Measurements from ENCODE around the gene DDX25. TPM values are rescaled to one million over a fixed set of nuclear protein-coding genes. Genes with fewer than 3 reads are reported as not detected.

Gene DDX25
- polyA plus RNA-seq, 4 donors: 3.1 to 6.9 (median 5.8) TPM

GRCh38 chr11:125948278-125949051 is 44.2 kb downstream of the DDX25 start:
- DNase-seq (ENCODE audit: low read depth in 4 of 4, low spot score in 2 of 4): no peak

DNA sequence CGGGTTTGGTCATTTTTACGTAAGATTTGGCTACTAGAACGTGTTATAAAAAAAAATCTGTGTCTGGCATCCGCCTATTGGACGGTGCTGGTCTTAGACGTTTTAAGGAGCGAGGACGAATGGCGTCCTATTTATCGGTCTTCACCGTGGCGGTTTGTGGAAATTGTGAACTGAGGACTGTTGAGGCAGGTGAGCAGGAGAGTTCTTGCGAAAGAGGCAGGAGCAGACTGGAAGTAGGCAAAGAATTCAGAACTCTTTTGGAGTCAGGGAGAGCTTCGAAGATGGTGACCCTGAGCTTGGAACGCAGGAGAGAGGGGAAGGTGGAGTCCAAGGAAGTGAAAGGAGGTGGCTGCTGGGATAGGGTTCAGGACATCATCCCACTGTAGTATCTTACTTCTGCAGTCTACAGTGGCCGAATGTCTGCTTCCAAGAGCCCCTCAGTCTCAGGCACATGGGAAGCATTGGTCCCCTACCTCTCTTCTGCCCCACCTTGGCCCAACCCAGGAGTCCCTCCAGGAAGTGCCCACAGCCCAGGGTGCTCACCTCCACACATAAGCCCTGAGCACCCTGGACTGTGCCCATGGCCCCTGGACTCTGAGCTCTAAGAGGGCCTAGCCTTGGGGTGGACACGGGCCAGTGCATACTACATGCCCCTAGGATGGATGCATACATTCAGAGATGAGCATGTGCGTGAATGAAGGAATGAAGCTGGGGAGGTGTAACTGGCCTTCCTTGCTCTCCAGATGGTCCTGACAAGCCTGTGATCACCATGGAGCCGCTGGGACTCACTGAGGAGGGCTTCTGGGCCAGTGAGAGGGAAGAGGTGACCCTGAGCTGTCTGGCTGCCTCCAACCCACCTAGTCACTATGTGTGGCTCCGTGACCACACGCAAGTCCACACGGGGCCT is 45.2 kb downstream of the DDX25 start:
- no peak for DNase-seq (ENCODE audit: low read depth in 4 of 4, low spot score in 2 of 4)

DNA sequence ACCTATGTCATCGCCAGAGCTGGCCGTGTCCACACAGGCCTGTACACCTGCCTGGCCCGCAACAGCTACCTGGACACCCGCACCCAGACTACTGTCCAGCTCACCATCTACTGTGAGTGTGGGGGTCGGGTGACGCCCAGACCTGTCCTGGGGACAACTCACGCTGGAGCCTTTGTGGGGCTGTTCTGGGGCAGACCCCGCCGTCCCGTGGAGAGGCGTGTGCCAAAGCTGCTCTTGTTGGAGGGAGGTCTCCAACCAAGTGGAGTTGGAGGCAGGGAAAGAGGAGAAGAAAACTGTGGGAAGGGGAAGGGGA is 45.8 kb downstream of the DDX25 start:
- DNase-seq (ENCODE audit: low read depth in 4 of 4, low spot score in 2 of 4): no peak

DNA sequence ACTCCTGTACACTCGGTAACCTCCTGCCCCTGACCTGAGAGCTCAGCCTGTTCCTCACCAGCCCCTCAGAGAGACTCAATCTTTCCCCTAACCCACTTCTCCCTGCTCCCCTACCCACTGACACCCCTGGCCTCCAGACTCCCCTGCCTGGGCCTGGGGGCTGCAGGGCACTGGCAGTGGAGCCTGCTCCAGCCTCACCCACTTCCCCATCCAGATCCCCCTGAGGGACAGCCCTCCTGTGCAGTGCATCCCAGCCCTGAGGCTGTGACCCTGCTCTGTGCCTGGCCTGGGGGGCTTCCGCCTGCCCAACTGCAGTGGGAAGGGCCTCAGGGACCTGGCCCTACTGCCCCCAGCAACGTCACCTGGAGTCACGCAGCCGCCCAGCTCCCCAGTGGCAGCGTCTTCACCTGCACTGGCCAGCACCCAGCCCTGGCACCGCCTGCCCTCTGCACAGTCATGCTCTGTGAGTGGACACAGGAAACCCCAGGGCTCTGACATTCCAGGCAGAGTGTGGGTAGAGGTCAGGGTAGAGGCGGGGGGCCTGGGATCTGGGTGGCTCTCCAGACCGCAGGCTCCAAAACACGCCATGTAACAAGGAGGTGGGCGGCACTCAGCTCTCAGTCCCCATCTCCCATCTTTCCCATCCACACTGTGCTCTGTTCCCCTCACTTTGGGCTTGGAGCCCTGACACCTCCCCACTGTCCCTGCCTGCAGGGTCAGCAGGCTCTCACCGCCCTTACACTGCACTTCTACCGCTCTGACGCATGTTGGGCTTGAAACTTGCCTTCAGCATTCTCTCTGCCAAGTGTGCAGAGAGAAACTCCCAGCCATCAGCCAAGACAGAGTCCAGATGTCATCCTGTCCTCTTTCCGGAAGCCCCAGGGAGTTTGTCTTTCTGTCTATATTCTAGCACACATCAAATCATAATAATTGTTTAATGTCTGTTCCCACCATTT is 46.7 kb downstream of the DDX25 start:
- peak in 1 of 4 donors; percentile 33 for DNase-seq (ENCODE audit: low read depth in 4 of 4, low spot score in 2 of 4)

DNA sequence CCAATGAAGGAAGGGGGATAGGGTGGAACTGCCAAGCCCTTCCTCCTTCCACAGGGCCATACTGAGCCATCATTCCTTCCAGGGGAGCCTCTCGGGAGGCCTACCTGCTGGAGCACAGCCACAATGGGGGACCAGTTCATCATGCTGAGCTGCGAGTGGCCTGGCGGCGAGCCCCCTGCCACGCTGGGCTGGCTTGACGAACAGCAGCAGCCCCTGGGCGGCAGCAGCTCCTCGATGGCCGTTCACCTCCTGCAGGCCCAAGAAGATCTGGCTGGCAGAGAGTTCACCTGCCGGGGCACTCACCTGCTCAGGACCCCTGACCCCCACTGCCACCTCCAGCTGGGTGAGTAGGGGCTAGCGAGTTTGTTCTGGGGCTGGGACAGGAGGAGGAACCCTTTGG is 47.4 kb downstream of the DDX25 start:
- no peak for DNase-seq (ENCODE audit: low read depth in 4 of 4, low spot score in 2 of 4)

DNA sequence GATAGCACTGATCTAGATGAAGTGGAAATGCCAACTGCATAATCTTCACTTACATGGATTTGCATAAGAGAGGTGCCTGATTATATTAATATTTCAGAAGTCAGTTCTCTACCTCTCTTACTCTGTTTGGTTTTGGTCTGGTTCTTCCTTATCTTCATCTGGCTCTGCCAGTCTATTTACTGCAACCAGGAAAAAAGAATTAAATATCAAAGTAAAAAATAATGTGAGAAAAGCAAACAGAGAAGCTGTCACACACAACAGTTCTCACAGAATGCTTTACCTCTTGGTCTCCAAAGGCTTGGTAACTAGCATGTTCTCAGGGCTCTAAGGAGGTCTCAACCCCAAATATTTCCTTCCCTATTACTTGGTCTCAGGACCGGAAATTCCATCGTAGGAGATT is 48.3 kb downstream of the DDX25 start:
- no peak for DNase-seq (ENCODE audit: low read depth in 4 of 4, low spot score in 2 of 4)

DNA sequence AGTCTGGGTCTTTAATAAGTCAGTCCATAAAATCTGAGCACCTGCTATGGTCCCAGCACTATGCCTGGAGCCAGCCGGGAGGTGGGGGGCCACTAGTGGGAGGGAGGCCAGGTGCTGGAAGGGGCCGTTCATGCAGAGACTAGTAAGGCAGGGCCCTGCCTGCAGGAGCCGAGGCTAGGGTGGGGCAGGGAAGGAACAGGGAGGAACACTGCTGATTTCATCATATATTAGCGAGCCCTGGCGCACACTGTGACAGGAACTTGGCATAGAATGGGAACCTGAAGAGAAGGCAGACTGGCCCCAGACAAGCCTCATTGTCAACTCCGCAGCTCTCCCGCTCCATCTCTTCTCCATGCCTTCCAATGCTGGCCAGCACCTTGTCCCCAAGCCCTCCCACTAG is 48.7 kb downstream of the DDX25 start:
- no peak for DNase-seq (ENCODE audit: low read depth in 4 of 4, low spot score in 2 of 4)

- no peak for DNase-seq (ENCODE audit: low read depth in 4 of 4, low spot score in 2 of 4)
Observed at GRCh38 chr11:125953401-125953935, 49.2 kb downstream of the DDX25 start.

DNA sequence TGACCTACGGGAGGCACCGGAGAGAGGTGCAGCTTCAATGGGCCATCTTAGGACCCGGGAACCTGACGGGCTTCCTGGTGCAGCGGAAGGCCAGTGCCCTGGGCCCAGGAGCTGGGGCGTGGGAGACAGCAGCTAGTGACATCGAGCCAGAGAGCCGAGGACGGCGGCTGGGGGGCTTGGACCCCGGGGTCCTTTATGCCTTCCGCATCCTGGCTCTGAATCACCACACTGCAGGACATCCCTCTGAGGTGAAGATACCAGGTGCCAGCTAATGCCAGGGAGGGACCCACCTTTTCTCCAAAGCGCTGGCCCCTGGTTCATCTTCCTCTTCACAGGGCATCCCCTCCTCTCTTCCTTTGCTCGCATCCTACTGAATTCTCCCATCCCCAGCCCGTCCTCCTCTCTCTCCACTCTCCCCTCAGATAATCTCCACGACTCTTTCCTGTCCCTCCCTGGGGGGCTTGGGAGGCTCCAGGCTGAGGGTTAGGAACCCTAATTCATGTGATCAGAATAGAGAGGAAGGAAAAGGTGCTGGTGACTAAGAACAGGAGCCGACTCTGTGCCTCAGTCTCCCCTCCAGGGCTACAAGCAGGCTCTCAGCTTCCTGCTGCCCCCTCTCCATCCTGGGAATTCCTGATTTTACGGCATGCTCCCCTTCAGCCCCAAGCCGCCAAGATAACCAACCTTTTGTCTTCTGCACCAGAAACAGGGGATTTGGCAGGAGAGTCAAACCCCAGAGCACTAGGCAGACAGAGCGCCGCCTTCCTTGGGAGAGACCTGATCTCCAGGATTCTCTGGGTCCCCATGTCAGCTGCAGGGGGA is 50.0 kb downstream of the DDX25 start:
- no peak for DNase-seq (ENCODE audit: low read depth in 4 of 4, low spot score in 2 of 4)

GRCh38 chr11:125954945-125955640 is 50.8 kb downstream of the DDX25 start:
- no peak for DNase-seq (ENCODE audit: low read depth in 4 of 4, low spot score in 2 of 4)

DNA sequence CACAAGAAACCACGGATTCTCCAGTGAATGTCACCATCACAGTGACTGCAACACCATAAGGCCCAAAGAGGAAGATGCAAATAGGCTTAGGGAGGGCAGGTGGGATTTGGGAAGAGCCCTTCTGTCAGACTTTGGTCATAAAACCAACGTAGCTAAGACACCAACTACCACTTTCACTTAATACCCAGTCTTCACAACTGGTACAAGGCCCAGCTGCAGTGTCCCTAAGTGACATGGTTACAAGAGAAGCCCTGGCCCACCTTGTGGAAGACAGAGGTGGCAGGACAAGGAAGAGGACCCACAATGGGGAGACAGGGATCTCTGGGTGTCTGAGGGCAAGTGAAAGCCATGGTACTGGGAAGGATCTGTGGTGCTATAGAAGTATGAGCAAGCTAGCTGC is 51.5 kb downstream of the DDX25 start:
- no peak for DNase-seq (ENCODE audit: low read depth in 4 of 4, low spot score in 2 of 4)

DNA sequence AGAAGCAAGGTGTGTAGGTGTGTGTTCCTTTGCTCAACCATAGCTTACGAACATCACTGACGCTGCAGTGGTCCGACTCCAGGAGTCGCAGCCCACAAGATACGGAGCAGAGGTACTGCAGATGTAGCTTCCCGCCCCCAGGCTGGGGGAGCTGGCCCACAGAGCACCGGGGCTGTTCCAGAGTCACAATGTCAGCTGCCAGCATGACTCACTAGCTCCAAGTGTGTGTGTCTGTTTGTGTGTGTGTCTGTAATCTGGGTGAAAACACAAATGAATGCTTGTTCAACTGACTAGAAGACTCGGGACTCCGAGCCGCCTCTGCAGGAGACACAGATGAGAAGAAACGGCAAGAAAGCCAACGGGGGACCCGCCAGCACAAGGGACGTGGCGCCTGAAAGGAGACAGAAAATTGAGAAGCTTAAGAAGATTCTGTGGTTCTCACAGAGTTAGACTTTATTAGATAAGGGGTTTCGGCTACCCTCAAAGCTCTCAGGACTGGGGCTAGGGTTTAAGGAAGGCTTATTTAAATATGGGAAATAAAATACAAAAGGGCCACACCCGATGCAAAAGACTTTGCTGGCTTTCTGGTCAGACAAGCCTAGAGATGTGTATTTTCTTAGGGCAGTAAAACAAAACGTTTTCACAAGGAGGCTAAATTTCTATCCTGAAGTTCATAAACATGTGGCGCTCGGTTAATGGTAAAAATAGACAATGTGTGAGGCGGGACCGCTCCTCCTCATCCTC is 52.3 kb downstream of the DDX25 start:
- no peak for DNase-seq (ENCODE audit: low read depth in 4 of 4, low spot score in 2 of 4)

DNA sequence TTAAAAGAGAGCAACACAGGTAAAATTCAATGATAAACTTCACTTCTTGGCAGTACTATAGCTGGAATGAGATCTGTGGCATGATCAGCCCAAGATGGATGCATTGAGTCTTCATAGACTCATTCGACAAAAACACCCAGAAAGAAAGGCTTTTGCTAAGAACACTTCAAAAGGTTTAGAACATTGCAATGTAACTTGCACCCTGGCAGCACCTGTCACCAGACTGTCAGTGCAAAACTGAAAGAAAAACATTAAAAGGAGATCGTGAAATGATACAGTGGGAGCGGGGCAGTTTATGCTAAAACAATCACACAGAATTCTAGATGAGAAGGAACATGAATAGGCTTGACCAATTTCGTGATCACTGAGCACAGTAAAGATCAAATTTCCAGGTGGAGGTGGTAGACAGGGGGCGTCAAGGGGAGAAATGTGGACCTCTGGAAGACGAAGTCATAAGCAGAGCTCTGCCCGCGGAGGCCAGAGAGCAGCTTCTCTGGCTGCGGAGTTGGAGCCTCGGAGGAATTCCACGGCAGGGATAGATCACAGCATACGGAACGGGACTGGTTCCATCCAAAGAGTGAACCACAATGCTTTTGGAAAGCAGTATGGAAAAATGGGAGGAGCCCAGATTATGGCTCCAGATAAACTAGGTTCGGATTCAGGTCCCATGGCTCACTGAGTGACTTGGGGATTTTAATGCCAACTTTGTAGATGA is 53.5 kb downstream of the DDX25 start:
- no peak for DNase-seq (ENCODE audit: low read depth in 4 of 4, low spot score in 2 of 4)

GRCh38 chr11:125958872-125959400 is 54.6 kb downstream of the DDX25 start:
- no peak for DNase-seq (ENCODE audit: low read depth in 4 of 4, low spot score in 2 of 4)

DNA sequence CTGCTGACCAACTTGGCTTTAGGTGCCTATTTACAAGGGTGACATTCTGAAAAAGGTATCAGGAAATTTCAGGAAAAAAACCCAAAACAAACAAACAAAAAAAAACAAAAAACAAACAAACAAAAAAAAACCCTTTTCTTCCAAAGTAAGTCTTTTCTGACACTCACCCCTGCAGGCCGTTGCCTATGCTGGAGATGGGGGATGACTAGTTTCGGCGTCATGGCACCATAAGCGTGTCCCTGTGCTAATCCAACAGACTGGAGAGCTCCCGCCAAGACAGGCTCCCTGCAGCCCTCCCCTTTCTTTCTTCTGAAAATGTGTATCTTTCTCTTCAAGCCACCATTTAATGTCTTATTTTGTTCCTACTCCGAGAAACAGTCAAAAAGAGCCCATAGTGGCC is 55.2 kb downstream of the DDX25 start:
- no peak for DNase-seq (ENCODE audit: low read depth in 4 of 4, low spot score in 2 of 4)

- no peak for DNase-seq (ENCODE audit: low read depth in 4 of 4, low spot score in 2 of 4)
Observed at GRCh38 chr11:125959931-125960330, 55.6 kb downstream of the DDX25 start.

DNA sequence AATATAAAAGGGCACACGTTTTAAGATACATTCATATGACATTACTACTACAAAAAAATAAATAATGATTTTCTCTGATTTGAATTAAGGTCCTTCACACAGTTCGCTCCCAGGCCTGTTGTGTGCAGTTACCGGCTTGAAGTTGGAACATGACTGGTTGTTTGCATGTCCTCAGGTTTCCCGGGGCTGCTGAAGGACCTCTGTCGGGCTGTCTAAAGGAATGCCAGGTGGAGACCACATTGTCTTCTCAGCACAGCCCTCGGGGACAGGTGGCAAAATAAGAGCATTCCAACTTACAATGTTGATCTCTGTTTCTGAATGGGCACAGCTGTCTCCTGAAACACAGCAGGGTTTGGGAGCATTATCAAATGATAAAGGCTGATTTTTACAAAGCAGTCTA is 56.5 kb downstream of the DDX25 start:
- no peak for DNase-seq (ENCODE audit: low read depth in 4 of 4, low spot score in 2 of 4)

- DNase-seq (ENCODE audit: low read depth in 4 of 4, low spot score in 2 of 4): no peak
Observed at GRCh38 chr11:125967515-125967914, 63.2 kb downstream of the DDX25 start.

Measured in left renal cortex interstitium (tissue), 4 donors.